Esophagus mucosa (tissue), 1 donor: ENCODE data around the gene STX16. TPM values are rescaled to one million over a fixed set of nuclear protein-coding genes. Genes with fewer than 3 reads are reported as not detected.

Experiments
- ATAC-seq: fragments of 200-7000 bp; cut with Tn5 transposase; one replicate; pipeline ENCODE4 v1.9.1; 2020
- total RNA-seq: library from RNA; stranded (reverse); gene quantifications from one replicate; pipeline ENCODE4 v1.2.4, GENCODE V29; 2023
- donor health status: DM: yes; HTN: yes; CAD: no.

STX16 gene
- total RNA-seq, 1 donor from 2014 or later: 27.0 TPM

DNA sequence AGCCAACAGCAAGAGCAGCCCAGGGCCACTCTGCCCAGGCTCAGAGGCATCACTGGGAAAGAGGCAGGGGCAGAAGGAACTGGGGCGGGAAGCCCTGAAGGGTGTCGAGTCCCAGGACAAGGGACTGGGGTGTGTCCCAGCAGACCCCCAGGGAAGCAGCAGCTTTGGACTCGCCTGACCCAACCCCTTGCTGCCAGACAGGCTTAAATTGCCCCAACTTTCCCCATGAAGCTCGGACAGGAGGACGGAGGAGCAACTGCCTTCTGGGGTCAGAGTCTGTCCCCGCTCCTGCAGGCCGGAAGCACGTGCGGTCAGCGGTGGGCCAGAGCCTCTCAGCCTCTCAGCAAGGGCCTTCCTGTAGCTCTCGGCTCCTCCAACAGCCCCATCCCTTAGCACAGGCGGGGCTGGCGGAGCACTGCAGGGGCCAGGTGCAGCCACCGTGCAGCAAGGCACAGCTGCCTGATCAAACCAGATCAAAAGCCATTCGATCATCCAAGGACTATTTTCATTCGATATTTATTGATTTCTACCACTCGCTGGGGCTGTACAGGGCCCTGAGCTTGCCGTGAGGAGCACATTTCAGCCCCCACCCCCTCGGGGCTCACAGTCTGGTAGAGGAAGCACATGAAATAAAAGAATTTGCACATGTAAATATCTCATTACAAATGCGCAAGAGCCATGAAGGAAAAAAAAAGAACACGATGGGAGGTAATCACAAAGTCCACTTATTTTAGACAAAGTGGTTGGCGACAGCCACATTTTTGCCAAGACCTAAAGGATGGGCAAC lies 31.8 kb upstream of the STX16 start:
- no peak for ATAC-seq

DNA sequence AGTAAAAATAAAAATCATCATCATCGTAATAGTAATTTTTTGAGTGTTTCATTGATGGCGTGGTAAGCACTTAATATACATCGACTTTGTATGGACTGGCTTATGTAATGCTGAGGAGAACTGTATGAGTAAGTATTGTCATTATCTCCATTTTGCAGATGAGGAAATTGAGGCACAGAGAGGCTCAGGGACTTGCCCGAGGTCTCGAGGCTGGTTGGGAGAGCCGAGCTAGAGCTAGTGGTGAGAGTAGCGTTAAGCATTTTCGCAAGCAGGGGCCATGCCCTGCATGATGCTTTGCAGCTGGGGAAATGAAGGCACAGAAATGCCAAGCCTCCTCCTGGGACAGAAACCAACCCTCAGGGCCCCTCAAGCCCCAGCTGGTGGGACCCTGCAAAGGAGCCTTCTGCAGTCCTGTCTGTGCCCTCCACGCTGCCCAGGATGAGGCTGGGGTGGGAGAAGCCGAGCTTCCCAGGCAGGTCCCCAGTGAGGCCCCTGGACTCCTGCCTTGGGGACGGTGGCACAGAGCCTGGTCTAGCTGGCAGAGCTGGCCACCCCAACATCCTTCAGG lies 31.1 kb upstream of the STX16 start:
- no peak for ATAC-seq

DNA sequence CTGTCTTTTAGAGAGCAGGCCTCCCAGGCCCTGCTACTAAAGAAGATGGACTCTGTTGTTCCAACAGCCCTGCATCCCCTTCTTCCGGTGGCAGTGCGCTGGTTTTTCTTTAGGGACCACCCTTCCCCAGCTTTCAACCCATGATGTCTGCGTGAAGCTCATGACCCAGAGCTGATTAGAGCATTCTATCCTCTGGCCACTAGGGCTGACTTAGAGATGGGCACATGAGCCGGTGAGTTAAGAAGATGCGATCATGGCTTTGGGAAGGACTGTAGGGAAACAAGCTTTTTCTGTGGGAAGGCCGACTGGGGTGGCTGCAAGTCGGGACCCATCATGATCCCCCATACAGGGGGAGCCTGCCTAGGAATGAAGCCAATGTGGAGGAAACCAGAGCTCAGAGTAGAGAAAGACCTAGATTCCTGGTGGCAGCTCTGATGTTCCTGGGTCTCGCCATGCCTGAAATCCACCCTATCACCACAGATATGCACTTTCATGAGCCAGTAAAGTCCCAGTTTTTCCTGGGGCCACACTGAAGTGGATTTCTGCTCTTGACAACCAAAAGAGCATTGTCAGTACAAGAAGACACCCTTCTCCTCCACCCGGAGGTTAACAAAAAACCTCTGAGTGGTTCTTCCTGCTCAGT lies 29.1 kb upstream of the STX16 start:
- no peak for ATAC-seq

GRCh38 chr20:58622671-58623578 lies 28.2 kb upstream of the STX16 start:
- peak; percentile 9 for ATAC-seq

GRCh38 chr20:58623579-58624473 lies 27.3 kb upstream of the STX16 start:
- peak; percentile 96 for ATAC-seq

- no peak for ATAC-seq
Measured at GRCh38 chr20:58624687-58625086, 26.4 kb upstream of the STX16 start.

- no peak for ATAC-seq
Measured at GRCh38 chr20:58625585-58625984, 25.5 kb upstream of the STX16 start.

DNA sequence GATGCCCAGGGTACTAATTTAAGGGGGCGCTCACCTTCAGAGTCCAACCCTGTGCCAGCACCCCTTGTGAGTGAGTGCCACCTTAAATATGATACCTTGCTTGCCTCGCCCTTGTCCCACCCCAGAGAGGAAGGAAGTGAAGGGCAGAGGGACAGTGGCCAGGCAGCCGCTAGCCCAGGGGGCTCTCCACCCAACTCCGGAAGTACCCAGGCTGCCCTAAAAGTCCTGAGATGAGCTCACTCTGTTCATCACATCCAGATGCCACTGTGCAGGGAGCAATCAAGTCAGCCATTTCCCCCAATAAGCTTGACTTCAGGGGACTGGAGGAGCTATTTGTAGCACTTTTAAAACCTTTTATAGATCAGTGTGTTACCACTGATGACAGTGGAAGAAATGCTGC lies 25.0 kb upstream of the STX16 start:
- no peak for ATAC-seq

DNA sequence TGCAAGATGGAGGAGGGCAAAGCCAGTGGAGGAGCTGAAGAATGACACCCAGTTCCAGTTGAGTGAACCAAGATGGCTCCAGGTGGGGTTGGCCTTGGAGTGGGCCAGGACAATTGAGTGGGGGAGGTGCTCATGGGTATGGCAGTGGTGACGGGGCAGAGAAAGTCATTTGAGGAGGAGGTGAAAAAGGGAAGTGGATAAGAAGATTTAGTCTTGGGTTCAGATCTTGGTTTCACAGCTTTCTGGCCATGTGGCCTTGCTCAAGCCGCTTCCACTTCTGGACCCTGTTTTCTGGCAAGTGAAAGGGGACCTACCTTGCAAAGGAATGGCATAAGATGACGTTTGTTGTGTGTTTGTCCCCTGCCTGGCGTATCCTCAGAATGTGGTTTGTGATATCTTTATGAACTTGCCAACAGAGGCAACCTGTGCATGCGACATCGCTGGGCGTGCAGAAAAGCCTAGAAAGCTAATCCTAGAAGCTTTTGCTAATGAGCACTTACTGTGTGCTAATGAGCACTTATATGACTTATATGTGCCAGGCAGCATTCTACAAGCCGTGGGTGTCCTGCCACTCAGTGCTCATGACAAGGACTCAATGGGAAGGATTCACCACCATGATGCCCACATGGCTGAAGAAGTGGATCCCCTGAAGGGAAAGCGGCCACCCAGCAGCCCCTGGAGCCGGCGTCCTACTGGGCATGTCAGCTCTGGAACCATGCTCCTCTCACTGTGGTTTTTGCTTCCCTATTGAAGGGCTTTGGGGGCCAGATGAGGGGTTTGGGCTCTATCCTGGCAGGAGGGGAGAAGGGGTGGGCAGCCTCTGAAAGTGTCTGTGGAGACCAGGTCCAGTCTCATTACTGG lies 23.6 kb upstream of the STX16 start:
- ATAC-seq: no peak

GRCh38 chr20:58628491-58629214 lies 22.4 kb upstream of the STX16 start:
- no peak for ATAC-seq

GRCh38 chr20:58629215-58629580 lies 21.9 kb upstream of the STX16 start:
- no peak for ATAC-seq

GRCh38 chr20:58630063-58630462 lies 21.0 kb upstream of the STX16 start:
- no peak for ATAC-seq

DNA sequence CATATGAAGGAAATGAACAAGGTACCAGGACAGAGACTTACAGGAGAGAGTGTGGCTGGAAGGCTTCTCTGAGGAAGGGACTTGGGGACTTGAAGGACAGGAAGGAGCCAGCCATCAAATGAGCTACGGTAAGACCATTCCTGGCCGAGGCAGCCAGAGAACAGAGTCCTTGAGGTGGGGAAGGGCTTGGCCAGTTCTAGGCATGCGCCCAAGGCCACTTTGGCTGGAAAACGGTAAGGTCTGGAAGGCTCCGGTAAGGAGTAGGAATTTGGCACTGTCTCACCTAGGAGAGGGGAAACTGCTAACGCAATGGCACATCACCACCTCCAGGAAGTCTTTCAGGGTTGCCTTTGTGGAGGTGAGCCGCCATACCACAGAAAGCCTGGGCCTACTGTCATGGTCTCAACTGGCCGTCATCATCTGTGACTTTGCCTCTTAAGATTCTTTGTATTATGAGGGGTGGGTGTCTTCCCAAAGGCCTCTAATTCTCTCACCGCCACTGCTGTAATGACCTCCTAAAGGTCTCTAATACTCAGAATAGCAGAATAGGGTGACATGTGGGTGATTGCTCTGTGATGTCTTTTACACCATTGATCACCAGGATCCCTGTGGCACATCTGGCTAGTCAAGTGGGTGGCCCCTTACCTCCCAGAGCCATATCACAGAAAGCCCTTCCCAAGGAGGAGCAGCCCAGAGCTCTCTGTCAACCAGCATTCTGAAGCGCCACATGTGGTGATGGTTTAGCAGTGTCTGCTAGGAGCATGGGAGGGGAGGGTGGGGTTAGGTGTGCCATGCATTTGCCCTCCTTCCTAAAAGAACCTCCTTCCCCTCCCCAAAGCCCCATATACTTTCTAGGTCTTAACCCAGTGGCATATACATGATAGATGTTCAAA lies 17.7 kb upstream of the STX16 start:
- no peak for ATAC-seq

DNA sequence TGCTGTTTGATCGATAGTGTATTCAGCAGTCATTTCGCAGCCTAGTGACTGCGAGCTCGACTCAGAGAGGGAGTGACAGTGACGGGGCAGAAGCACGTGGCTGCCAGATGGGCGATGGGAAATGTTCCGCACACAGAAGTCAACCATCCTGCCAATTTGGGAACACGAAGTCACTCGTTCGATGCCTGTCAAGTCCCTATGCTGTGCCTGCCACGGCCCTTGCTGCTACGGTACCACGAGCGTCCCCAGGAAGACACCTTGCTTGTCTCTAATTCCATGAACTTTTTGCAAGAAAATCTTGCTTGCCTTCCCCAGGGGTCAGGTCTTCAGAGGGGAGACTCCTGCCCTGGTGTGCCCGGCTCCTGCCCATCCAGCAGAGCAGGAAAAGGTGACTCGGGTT lies 17.0 kb upstream of the STX16 start:
- no peak for ATAC-seq

DNA sequence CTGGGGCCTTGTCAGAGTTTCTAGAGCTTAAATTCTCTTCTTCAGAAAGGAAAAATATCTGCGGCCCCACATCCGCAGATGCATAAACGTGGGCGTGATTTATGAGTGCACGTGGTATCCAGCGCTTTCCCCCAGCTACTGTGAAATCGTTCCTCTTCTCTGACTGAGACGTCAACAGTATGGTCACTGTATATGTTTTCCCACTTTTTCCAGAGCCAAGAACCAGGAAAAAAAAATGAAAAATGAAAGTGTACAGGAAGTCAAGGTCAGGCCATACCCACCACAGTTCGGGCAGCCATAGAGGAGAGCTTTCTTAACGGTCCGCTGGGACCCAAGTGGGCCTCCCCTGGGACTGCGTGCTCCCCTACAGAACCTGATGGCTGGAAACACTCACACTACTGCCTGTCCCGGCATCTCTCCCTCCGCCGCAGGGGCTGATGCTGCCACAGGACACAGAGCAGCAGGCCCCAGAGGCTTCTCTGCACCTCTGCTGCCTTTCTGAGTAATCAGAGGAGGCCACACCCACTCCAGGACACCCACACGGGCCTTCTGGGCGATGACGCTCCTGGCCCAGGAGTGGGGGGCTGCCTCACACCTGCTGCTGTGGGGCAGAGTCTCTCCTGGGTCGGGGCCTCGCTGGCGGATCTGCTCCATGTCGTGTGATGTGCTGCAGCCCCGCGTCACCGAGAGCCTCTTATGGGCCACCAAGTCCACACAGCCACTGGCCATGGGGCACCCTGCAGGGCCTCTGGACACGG lies 16.4 kb upstream of the STX16 start:
- ATAC-seq: no peak

DNA sequence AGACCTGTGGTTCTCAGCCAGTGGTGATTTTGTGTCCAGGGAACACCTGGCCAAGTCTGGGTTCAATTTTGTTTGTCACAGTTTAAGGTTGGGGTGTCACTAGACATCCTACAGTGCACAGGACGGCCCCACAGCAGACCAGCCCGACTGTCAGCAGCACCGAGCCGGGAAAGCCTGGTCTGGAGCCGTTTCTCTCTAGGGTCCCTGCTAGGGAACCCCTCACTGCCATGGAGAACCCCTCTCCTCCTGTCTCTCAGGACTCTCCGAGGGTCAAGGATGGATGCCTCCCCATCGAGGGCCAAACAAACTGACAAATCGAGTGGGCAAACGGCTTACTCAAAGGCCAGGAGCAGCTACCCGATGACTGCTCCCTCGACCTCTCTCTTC lies 15.8 kb upstream of the STX16 start:
- no peak for ATAC-seq

DNA sequence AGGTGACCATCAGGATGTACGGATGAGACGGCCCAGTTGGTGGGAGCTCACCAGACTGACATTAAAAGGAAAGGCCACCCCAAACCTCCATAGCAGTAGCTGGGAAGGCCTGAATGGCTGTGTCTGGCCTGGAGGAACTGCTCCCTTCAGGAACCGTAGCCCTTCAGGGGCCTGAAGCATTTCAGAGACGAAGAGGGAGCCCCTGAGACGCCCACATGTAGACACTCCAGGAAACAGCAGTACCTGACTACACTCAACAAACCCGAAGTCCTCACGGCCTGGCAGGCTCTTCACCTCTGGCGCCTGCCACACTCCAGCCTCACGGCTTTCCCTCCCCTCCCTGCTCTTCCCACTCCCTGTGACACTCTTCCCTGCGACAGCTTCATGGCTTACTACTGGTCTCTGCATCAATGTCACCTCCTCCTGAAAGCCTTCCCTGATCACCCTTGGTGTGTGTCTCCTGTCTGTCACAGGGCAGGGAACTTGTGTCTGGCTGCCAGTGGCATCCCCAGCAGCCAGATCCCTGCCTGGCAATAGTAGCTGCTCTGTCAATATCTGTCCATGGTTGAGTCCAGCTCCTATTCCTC lies 14.6 kb upstream of the STX16 start:
- no peak for ATAC-seq

DNA sequence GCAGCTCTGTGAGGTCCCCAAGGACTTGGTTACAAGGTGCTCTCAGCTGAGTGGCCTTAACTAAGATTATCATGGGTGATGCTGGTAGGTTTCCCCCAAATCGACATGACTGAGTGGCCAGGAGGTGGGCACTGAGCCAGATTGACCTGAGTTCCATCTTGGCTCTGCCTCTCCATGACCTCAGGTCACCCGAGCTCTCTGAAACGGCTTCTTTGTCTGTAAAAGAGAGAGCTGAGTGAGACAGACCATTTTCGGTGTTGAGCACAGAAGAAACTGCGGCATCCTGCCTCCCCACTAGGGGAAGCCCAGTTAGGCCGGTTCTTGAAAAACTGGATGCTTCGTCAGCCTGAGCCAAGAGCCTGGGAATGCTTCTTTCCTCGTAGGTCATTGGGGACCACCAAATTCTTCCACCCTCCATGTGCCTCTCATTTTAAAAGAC lies 14.1 kb upstream of the STX16 start:
- ATAC-seq: no peak
